Urinary bladder (tissue), 4 donors: ENCODE measurements around the gene ENO1. TPM values are rescaled to one million over a fixed set of nuclear protein-coding genes. Genes with fewer than 3 reads are reported as not detected.

Source experiments
- DNase-seq: peaks from one replicate; pipeline ENCODE4 v3.0.0-alpha.2; 2015; ENCODE audit errors: extremely low spot score
- H3K27ac ChIP-seq: one replicate; pipeline ENCODE4 v1.5.1; 2013; ENCODE audit warnings: low read depth, mild to moderate bottlenecking, moderate library complexity
- H3K36me3 ChIP-seq: one replicate; pipeline ENCODE4 v1.6.1; 2013; ENCODE audit warnings: mild to moderate bottlenecking, moderate library complexity; ENCODE audit not compliant: insufficient read depth
- H3K4me1 ChIP-seq: one replicate; pipeline ENCODE4 v1.6.1; 2013; ENCODE audit warnings: mild to moderate bottlenecking, moderate library complexity; ENCODE audit not compliant: insufficient read depth
- H3K4me3 ChIP-seq: one replicate; pipeline ENCODE4 v1.5.1; 2013; ENCODE audit warnings: low read depth, low read length
- WGBS: extraction: QIAGEN DNeasy Blood & Tissue Kit; methylation state at CpG from one replicate; pipeline ENCODE4 v1.1.7; 2013; 5-methylcytosine and 5-hydroxymethylcytosine counted together
- polyA plus RNA-seq: library from polyadenylated mRNA; stranded (reverse); fragments of 200-250 nt; gene quantifications from one replicate; pipeline ENCODE4 v1.2.3, GENCODE V29; 2013
- small RNA-seq: library from RNA; depleted of rRNA; stranded (forward); fragments of <200 nt; gene quantifications from one replicate; pipeline ENCODE3, GENCODE V24; 2014
- total RNA-seq: library from RNA; depleted of rRNA; stranded (reverse); fragments of >200 nt; gene quantifications from one replicate; pipeline ENCODE4 v1.2.3, GENCODE V29; 2014
- donor health status: healthy with polysubstance abuse.
- donor health status: healthy.

The ENO1 gene
- total and polyA plus RNA-seq, 2 donors: 268 to 715 TPM

DNA sequence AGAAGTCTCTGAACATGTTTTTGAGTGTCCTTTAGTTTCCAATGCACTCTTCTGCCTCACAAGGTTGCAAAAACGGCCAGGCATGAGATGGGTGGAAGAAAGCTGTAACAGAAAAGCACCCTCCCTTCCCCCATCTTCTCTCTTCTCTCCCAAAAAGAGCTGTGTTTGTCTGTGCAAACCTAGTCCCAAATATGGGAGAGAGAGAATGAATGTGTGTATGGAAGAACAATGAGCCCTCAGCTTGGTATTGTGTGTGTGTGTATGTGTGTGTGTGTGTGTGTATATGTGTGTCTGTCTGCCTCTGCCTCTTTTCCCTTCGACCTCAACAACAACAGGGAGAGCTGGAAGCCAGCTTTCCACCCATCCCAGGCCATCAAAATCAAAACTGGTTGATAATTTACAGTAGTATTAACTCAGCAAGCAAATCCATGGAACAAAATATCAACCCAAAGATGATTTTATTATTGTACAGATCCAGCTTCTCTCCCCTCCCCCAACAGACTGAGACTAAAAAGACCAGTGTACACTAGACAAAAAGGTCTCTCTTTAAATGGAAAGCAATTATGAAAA lies 62.8 kb downstream of the ENO1 start:
- Histone ChIP-seq H3K4me3 (no peak overlapping the region), H3K27ac (no peak overlapping the region), H3K36me3 (no peaks in the 10 kb centered on the region), H3K4me1 (no peaks in the 10 kb centered on the region)
- no peak for DNase-seq
- 3% methylated on average over 2 of the region's 2 CpGs for WGBS

DNA sequence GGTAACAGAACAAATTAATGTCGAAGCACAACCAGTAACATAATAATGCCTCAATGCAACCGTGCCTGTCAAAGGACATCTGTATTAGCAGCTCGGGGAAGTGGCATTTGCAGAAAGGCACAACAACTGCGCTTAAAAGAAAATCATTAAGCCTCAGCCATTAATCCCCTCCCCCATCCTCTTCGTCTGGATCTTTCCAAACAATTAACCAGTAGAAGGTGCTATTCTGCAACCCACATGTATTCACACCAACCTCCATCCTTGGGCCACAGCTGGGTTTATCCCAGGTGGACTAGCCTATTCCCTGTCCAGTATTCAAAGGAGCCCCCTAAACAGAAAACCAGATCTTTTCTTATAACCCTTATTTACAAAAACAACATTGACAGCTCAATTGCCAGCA lies 63.6 kb downstream of the ENO1 start:
- no peaks in the 10 kb centered on the region for H3K36me3 ChIP-seq
- no peak for DNase-seq
- WGBS: 47% methylated on average over 5 of the region's 5 CpGs
- no peak overlapping the region for H3K27ac ChIP-seq
- no peak overlapping the region for H3K4me3 ChIP-seq
- no peaks in the 10 kb centered on the region for H3K4me1 ChIP-seq

DNA sequence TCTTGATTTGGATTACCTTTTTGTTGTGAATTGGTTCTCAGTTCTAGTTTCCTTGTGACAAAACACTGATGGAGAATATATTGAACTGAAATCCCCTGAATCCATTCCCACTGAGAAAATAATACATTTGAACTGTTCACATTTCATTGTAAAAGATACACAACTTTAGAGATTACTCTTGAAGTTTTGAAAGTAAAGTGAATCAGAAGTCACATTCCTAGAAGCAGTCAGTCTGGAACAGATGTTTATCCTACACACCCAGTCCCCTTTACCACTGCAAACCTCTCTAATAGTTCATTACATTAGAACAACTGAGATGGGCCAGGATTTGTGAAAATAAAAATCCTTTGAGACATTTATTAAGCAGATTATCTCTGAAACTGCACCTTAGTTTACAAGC lies 64.5 kb downstream of the ENO1 start:
- Histone ChIP-seq H3K36me3 (no peaks in the 10 kb centered on the region), H3K4me1 (no peaks in the 10 kb centered on the region), H3K4me3 (no peak overlapping the region), H3K27ac (no peak overlapping the region)
- no peak for DNase-seq

DNA sequence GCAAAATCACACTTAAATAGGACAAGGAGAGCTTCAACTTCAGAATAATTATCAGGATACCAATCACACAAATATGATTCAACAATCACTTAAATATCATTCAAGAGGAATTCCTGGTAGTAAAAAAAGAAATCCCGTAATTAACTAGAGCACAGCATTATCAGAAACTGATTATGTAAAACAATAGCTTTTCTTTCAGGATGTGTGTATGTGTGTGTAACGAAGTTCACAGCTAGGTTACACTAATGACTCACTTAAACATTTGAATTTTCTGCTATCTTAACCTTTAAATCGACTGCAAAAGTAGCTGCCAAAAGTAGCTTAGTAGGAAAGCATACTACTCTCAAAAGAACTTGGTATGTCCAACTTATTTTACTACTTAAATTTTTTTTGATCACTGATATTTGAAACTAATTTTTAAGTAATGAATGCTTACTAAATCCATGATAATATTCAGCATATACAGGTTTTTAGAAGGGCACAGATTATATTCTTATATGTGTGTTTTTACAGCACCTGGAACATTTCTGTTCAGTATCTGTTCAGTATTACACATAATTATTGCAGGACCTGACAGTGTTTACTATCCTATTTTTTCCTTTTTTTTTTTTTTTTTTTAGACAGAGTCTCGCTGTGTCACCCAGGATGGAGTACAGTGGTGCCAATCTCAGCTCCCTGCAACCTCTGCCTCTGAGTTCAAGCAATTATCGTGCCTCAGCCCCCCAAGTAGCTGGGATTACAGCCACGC lies 65.3 kb downstream of the ENO1 start:
- Histone ChIP-seq H3K27ac (no peak overlapping the region), H3K4me1 (no peaks in the 10 kb centered on the region)
- 50% methylated on average over 6 of the region's 6 CpGs for WGBS

DNA sequence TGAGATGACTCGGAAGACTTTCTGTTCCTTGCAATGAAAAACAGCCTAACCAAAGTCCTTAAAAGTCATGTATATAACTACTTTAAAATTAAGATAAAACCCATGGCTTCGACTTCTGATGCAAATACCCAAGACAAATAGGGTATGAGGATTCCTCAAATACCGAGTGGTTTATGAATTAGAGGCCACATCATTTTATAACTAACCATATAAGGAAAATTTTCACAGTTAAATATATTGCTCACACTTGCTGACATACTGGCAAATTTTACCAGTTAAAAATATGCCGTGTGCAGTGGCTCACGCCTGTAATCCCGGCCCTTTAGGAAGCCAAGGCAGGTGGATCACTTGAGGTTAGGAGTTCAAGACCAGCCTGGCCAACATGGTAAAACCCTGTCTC lies 66.4 kb downstream of the ENO1 start:
- Histone ChIP-seq H3K36me3 (no peaks in the 10 kb centered on the region), H3K4me1 (no peaks in the 10 kb centered on the region), H3K4me3 (no peak overlapping the region), H3K27ac (no peak overlapping the region)
- DNase-seq: no peak
- 69% methylated on average over 6 of the region's 6 CpGs for WGBS

More for the DNA sequence above, 65.3 kb downstream of the ENO1 start:
- no peak for DNase-seq
- Histone ChIP-seq H3K4me3 (no peak overlapping the region), H3K36me3 (no peaks in the 10 kb centered on the region)

Small RNAs within 50 kb of the gene (small RNA-seq; reads per million reads assigned to genes)
- not detected for gene AL139415.2
- not detected for gene MIR6728
- not detected for gene RNU6-304P

Other genes starting within 250 kb of the ENO1 start
- gene RERE, start 61.0 kb downstream of the ENO1 start, total RNA-seq: 168 TPM
- gene RERE, start 61.0 kb downstream of the ENO1 start, polyA plus RNA-seq: 69.0 TPM
- gene CA6, start 67.2 kb upstream of the ENO1 start, total RNA-seq: not detected
- not detected for gene CA6, start 67.2 kb upstream of the ENO1 start, polyA plus RNA-seq
- not detected for gene SLC2A7, start 147.7 kb upstream of the ENO1 start, total RNA-seq
- gene SLC2A7, start 147.7 kb upstream of the ENO1 start, polyA plus RNA-seq: not detected
- 1.3 TPM for gene SLC2A5, start 190.9 kb upstream of the ENO1 start, total RNA-seq
- 1.8 TPM for gene SLC2A5, start 190.9 kb upstream of the ENO1 start, polyA plus RNA-seq